SW480 (cell line): ENCODE measurements around the gene RNF222.
"Not testable (repeated sequence)": the region's sequence is repeated elsewhere in the genome, so short reads cannot be mapped to it uniquely, and the experiment has no call there.

Source experiments
- DNase-seq: peaks from one replicate; pipeline ENCODE4 v3.0.0-alpha.2; 2016; ENCODE audit warnings: low spot score

RNF222 gene

GRCh38 chr17:8410883-8411238 lies 13.2 kb upstream of the RNF222 start:
- no peak for DNase-seq

- peak; percentile 85 for DNase-seq
These were observed 12.6 kb upstream of the RNF222 start for GRCh38 chr17:8409966-8410882.

- peak; percentile 88 for DNase-seq
These were observed 10.7 kb upstream of the RNF222 start for GRCh38 chr17:8408371-8408770.

GRCh38 chr17:8406174-8406573 lies 8.5 kb upstream of the RNF222 start:
- DNase-seq: no peak

GRCh38 chr17:8405499-8406016 lies 7.9 kb upstream of the RNF222 start:
- DNase-seq: no peak

- no peak for DNase-seq
These were observed 5.4 kb upstream of the RNF222 start for GRCh38 chr17:8402921-8403536.

GRCh38 chr17:8401107-8401506 lies 3.5 kb upstream of the RNF222 start:
- no peak for DNase-seq

- DNase-seq: no peak
These were observed 1.4 kb upstream of the RNF222 start for GRCh38 chr17:8398980-8399379.

- DNase-seq: not testable (repeated sequence)
These were observed 3.1 kb downstream of the RNF222 start for GRCh38 chr17:8394497-8394896.

GRCh38 chr17:8393470-8394231 lies 4.0 kb downstream of the RNF222 start:
- no peak for DNase-seq

GRCh38 chr17:8392674-8393469 lies 4.8 kb downstream of the RNF222 start:
- DNase-seq: no peak

- no peak for DNase-seq
These were observed 5.4 kb downstream of the RNF222 start for GRCh38 chr17:8392274-8392673.

- DNase-seq: no peak
These were observed 5.9 kb downstream of the RNF222 start for GRCh38 chr17:8391711-8392110.

GRCh38 chr17:8387914-8388651 lies 9.5 kb downstream of the RNF222 start:
- DNase-seq: no peak

GRCh38 chr17:8386841-8387240 lies 10.8 kb downstream of the RNF222 start:
- DNase-seq: no peak

- DNase-seq: peak; percentile 60
These were observed 12.7 kb downstream of the RNF222 start for GRCh38 chr17:8384801-8385378.

GRCh38 chr17:8383143-8383822 lies 14.3 kb downstream of the RNF222 start, which contains the start of gene RPL26:
TSS of gene RPL26 (minus strand) at chr17:8383193. CDS start at chr17:8382310, 883 bp downstream.
- DNase-seq: peak; percentile 98

GRCh38 chr17:8382880-8383142 lies 14.8 kb downstream of the RNF222 start:
- no peak for DNase-seq

GRCh38 chr17:8382052-8382879 lies 15.4 kb downstream of the RNF222 start:
- DNase-seq: no peak
